H1 (cell line): ENCODE measurements around the gene LHX2. TPM values are rescaled to one million over a fixed set of nuclear protein-coding genes. Genes with fewer than 3 reads are reported as not detected.

ENCODE experiments used
- CTCF ChIA-PET: fragments of 300-600 bp; sonication (Branson Sonifier 250); formaldehyde crosslinking; loops from one replicate; lab custom pipeline; 2021; ENCODE audit not compliant: partially characterized antibody; lab: Charles Lee
- POLR2A ChIA-PET: fragments of 300-600 bp; sonication (Branson Sonifier 250); formaldehyde crosslinking; loops from one replicate; lab custom pipeline; 2021; ENCODE audit warnings: inconsistent platforms; ENCODE audit not compliant: partially characterized antibody; lab: Charles Lee
- DNase-seq, 2 experiments: peaks; one replicate each; pipeline versions ENCODE4 v3.0.0 to v3.0.0-alpha.2; 2010 to 2022; ENCODE audit warnings: low spot score in 2 of 2, low read depth in 1 of 2, mixed read lengths in 1 of 2
- FAIRE-seq: peaks from 2 replicates; lab custom pipeline; 2011; peaks lifted over from hg19 to GRCh38; lab: Jason Lieb, UNC
- H2AFZ ChIP-seq: 2 replicates; pipeline ENCODE4 v1.8.1; 2012; ENCODE audit warnings: low read length, inconsistent platforms
- H2AK5ac ChIP-seq: 2 replicates; pipeline ENCODE4 v1.6.1; 2013; ENCODE audit warnings: low read depth, low read length
- H2BK120ac ChIP-seq: replicated peaks from 2 replicates; pipeline ENCODE3; 2013; ENCODE audit warnings: low read depth, low read length, inconsistent platforms
- H2BK12ac ChIP-seq: 2 replicates; pipeline ENCODE4 v1.6.1; 2013; ENCODE audit warnings: low read depth, low read length
- H2BK15ac ChIP-seq: 2 replicates; pipeline ENCODE4 v1.6.1; 2013; ENCODE audit warnings: low read length
- H2BK20ac ChIP-seq: 2 replicates; pipeline ENCODE4 v1.6.1; 2013; ENCODE audit warnings: low read length
- H2BK5ac ChIP-seq: 2 replicates; pipeline ENCODE4 v1.6.1; 2013; ENCODE audit warnings: low read depth, low read length
- H3K14ac ChIP-seq: 2 replicates; pipeline ENCODE4 v1.6.1; 2013; ENCODE audit warnings: inconsistent platforms; ENCODE audit not compliant: insufficient read length
- H3K18ac ChIP-seq: 2 replicates; pipeline ENCODE4 v1.6.1; 2013; ENCODE audit warnings: low read length; ENCODE audit errors: extremely low read depth
- H3K23ac ChIP-seq: 2 replicates; pipeline ENCODE4 v1.6.1; 2013; ENCODE audit warnings: inconsistent platforms; ENCODE audit not compliant: insufficient read length
- H3K23me2 ChIP-seq: 2 replicates; pipeline ENCODE4 v1.6.1; 2013; ENCODE audit warnings: low read depth, low read length
- H3K27ac ChIP-seq: 2 replicates; pipeline ENCODE4 v1.6.1; 2011; ENCODE audit warnings: low read depth, low read length, inconsistent platforms
- H3K27me3 ChIP-seq, 4 experiments: replicated peaks in 1 of 4; 1 replicate in 1 of 4; 2 replicates in 3 of 4; pipeline versions ENCODE4 v1.6.1 to v1.8.1; 2011 to 2013; ENCODE audit warnings: low read length in 3 of 4, mild to moderate bottlenecking in 3 of 4, inconsistent platforms in 2 of 4, mixed read lengths in 2 of 4, moderate library complexity in 1 of 4; ENCODE audit not compliant: control insufficient read depth in 3 of 4, insufficient read depth in 3 of 4; ENCODE audit errors: extremely low read depth in 1 of 4
- H3K36me3 ChIP-seq, 4 experiments: 2 replicates each; pipeline versions ENCODE4 v1.6.1 to v1.8.1; 2011 to 2013; ENCODE audit warnings: mild to moderate bottlenecking in 4 of 4, low read length in 3 of 4, moderate library complexity in 2 of 4, control low read depth in 1 of 4, inconsistent platforms in 1 of 4; ENCODE audit not compliant: insufficient read depth in 4 of 4, control insufficient read depth in 2 of 4
- H3K4ac ChIP-seq: replicated peaks from 2 replicates; pipeline ENCODE3; 2013; ENCODE audit warnings: low read length, low read depth, mixed read lengths, inconsistent platforms; ENCODE audit not compliant: insufficient read length
- H3K4me1 ChIP-seq, 4 experiments: replicated peaks in 1 of 4; 1 replicate in 1 of 4; 2 replicates in 3 of 4; pipeline versions ENCODE4 v1.6.1 to v1.8.1; 2011 to 2013; ENCODE audit warnings: low read length in 3 of 4, inconsistent platforms in 2 of 4, mixed read lengths in 1 of 4; ENCODE audit not compliant: insufficient read depth in 4 of 4, control insufficient read depth in 3 of 4
- H3K4me2 ChIP-seq, 2 experiments: 2 replicates each; pipeline versions ENCODE4 v1.6.1 to v1.8.1; 2011 to 2013; ENCODE audit warnings: low read depth in 2 of 2, low read length in 2 of 2, control low read depth in 1 of 2, inconsistent platforms in 1 of 2, mild to moderate bottlenecking in 1 of 2; ENCODE audit not compliant: insufficient read depth in 1 of 2
- H3K4me3 ChIP-seq, 4 experiments: fragments of 200-600, 300-600 bp in 1 of 4; sonication (generic), shearing (Covaris generic), sonication (Bioruptor Twin) in 1 of 4; 2 replicates each; pipeline versions ENCODE4 v1.5.1 to v1.8.1; 2011 to 2016; ENCODE audit warnings: low read length in 4 of 4, low read depth in 3 of 4, control low read depth in 2 of 4, inconsistent platforms in 2 of 4, mild to moderate bottlenecking in 2 of 4, mixed read lengths in 1 of 4, moderate library complexity in 1 of 4; ENCODE audit not compliant: insufficient read depth in 2 of 4; ENCODE audit errors: extremely low read depth in 1 of 4
- H3K56ac ChIP-seq: replicated peaks from 2 replicates; pipeline ENCODE3; 2013; ENCODE audit warnings: low read depth, mild to moderate bottlenecking, mixed read lengths, low read length, inconsistent platforms; ENCODE audit not compliant: insufficient read length
- H3K79me1 ChIP-seq: 2 replicates; pipeline ENCODE4 v1.6.1; 2013; ENCODE audit warnings: low read depth, low read length, control low read depth
- H3K79me2 ChIP-seq, 2 experiments: 2 replicates each; pipeline versions ENCODE4 v1.6.1 to v1.8.1; 2012 to 2013; ENCODE audit warnings: low read length in 2 of 2, mild to moderate bottlenecking in 2 of 2, inconsistent platforms in 1 of 2; ENCODE audit not compliant: insufficient read depth in 2 of 2, control insufficient read depth in 1 of 2
- H3K9ac ChIP-seq, 4 experiments: replicated peaks in 1 of 4; 1 replicate in 1 of 4; 2 replicates in 3 of 4; pipeline versions ENCODE4 v1.6.1 to v1.8.1; 2011 to 2013; ENCODE audit warnings: low read depth in 3 of 4, low read length in 3 of 4, control low read depth in 2 of 4, mild to moderate bottlenecking in 2 of 4, moderate library complexity in 2 of 4, inconsistent platforms in 1 of 4; ENCODE audit errors: extremely low read depth in 1 of 4
- H3K9me3 ChIP-seq, 2 experiments: 2 replicates each; pipeline versions ENCODE4 v1.6.1 to v1.8.1; 2012 to 2013; ENCODE audit warnings: mild to moderate bottlenecking in 2 of 2, moderate library complexity in 2 of 2, control low read depth in 1 of 2, inconsistent platforms in 1 of 2, low read depth in 1 of 2, low read length in 1 of 2, mixed read lengths in 1 of 2; ENCODE audit not compliant: insufficient read depth in 2 of 2
- H4K20me1 ChIP-seq, 2 experiments: replicated peaks in 1 of 2; 2 replicates each; pipeline versions ENCODE3 to v1.8.1; 2011 to 2013; ENCODE audit warnings: inconsistent platforms in 2 of 2, low read length in 2 of 2, mild to moderate bottlenecking in 1 of 2; ENCODE audit not compliant: insufficient read depth in 2 of 2, control insufficient read depth in 1 of 2
- H4K5ac ChIP-seq: 2 replicates; pipeline ENCODE4 v1.6.1; 2013; ENCODE audit warnings: low read length, low read depth, mixed read lengths, inconsistent platforms; ENCODE audit not compliant: insufficient read length
- H4K8ac ChIP-seq: 2 replicates; pipeline ENCODE4 v1.8.0; 2013; ENCODE audit warnings: mild to moderate bottlenecking, moderate library complexity, low read length, inconsistent platforms; ENCODE audit not compliant: insufficient read depth; ENCODE audit errors: extremely low read depth
- H4K91ac ChIP-seq: replicated peaks from 2 replicates; pipeline ENCODE3; 2013; ENCODE audit warnings: low read length, mixed read lengths, inconsistent platforms; ENCODE audit not compliant: insufficient read length
- CREB1 ChIP-seq: IDR thresholded peaks from 2 replicates; pipeline ENCODE4 v1.6.1; 2012; ENCODE audit warnings: inconsistent platforms
- EP300 ChIP-seq, 2 experiments: IDR thresholded peaks; 1 replicate in 1 of 2; 2 replicates in 1 of 2; pipeline ENCODE4 v1.6.1; 2011 to 2012; ENCODE audit warnings: low read depth in 2 of 2, low read length in 2 of 2, mild to moderate bottlenecking in 2 of 2, borderline replicate concordance in 1 of 2, inconsistent platforms in 1 of 2, moderate library complexity in 1 of 2
- FOSL1 ChIP-seq: IDR thresholded peaks from 2 replicates; pipeline ENCODE4 v1.6.1; 2011; ENCODE audit warnings: mild to moderate bottlenecking, low read depth, low read length, moderate library complexity; ENCODE audit not compliant: insufficient read depth
- KDM5A ChIP-seq: fragments of 200-600 bp; IDR thresholded peaks from 2 replicates; pipeline ENCODE4 v1.7.1; 2012; ENCODE audit warnings: mild to moderate bottlenecking, low read length, inconsistent platforms, mixed read lengths
- MAFK ChIP-seq: IDR thresholded peaks from 2 replicates; pipeline ENCODE4 v1.6.1; 2012; ENCODE audit warnings: low read depth, mild to moderate bottlenecking, improper control_type of control experiment, low read length
- PHF8 ChIP-seq: fragments of 200-600 bp; sonication (generic); conservative IDR thresholded peaks from 2 replicates; pipeline ENCODE4 v1.7.1; 2012; ENCODE audit warnings: low read depth, mild to moderate bottlenecking, inconsistent platforms, low read length, moderate library complexity
- RAD21 ChIP-seq, 2 experiments: IDR thresholded peaks in 1 of 2; conservative IDR thresholded peaks in 1 of 2; 2 replicates each; pipeline ENCODE4 v1.6.1; 2011; ENCODE audit warnings: low read depth in 2 of 2, low read length in 2 of 2, improper control_type of control experiment in 1 of 2, inconsistent platforms in 1 of 2, mild to moderate bottlenecking in 1 of 2, moderate library complexity in 1 of 2
- SIRT6 ChIP-seq: IDR thresholded peaks from one replicate; pipeline ENCODE4 v1.7.1; 2012; ENCODE audit warnings: low read length, inconsistent platforms
- SIX5 ChIP-seq: IDR thresholded peaks from 2 replicates; pipeline ENCODE4 v1.6.1; 2011; ENCODE audit warnings: mild to moderate bottlenecking, low read depth, low read length
- TAF7 ChIP-seq: optimal IDR thresholded peaks from 2 replicates; pipeline ENCODE3; 2011; ENCODE audit warnings: low read depth, mild to moderate bottlenecking, inconsistent platforms, low read length, moderate library complexity, borderline replicate concordance
- TCF12 ChIP-seq: IDR thresholded peaks from 2 replicates; pipeline ENCODE4 v1.6.1; 2011; ENCODE audit warnings: low read depth, mild to moderate bottlenecking, low read length
- whole genome bisulfite sequencing, 2 experiments: shearing (Covaris generic) in 1 of 2; methylation state at CpG; one replicate each; pipeline versions ENCODE4 v1.1.6 to v1.1.7; 2013 to 2015; ENCODE audit warnings: low lambda C conversion rate in 2 of 2, mixed read lengths in 2 of 2, inconsistent platforms in 1 of 2, low coverage in 1 of 2, missing lambda C conversion rate in 1 of 2; ENCODE audit not compliant: insufficient replicate concordance in 2 of 2, insufficient coverage in 1 of 2, insufficient read length in 1 of 2; ENCODE audit errors: extremely low coverage in 1 of 2, missing lambda C conversion rate in 1 of 2; 5-methylcytosine and 5-hydroxymethylcytosine counted together
- polyA plus RNA-seq, 7 experiments: library from polyadenylated mRNA; depleted of rRNA in 3 of 7; stranded (reverse) in 5 of 7; unstranded in 2 of 7; fragments of >200 nt in 5 of 7; fragments of 200-250 nt in 2 of 7; gene quantifications; 1 replicate in 5 of 7; 2 replicates in 1 of 7; 4 replicates in 1 of 7; pipeline versions ENCODE4 v1.2.1 to v1.2.3, GENCODE V29; 2011 to 2013; ENCODE audit warnings: missing spikeins in 2 of 7, mixed read lengths in 2 of 7
- total RNA-seq: library from RNA; stranded (reverse); fragmentation: NEBNext Ultra II Directional; extraction: Animal tissue kit (Norgen Biotek cat#: 25700); gene quantifications from 2 replicates; pipeline ENCODE4 v1.2.1, GENCODE V29; 2021
- TF ChIP-seq, protein P1 (sequence below): IDR thresholded peaks from 2 replicates; pipeline ENCODE4 v1.6.1; 2011; ENCODE audit warnings: low read depth, mild to moderate bottlenecking, low read length; ENCODE audit not compliant: insufficient read depth
- TF ChIP-seq, protein P2 (sequence below): IDR thresholded peaks from 2 replicates; pipeline ENCODE4 v1.6.1; 2012; ENCODE audit warnings: inconsistent platforms

The LHX2 gene
- total and polyA plus RNA-seq, 2 of the 8 experiments (the other 6 are each of a cell fraction or from before 2014, with no cell fraction given): 0.11 to 0.86 TPM

DNA sequence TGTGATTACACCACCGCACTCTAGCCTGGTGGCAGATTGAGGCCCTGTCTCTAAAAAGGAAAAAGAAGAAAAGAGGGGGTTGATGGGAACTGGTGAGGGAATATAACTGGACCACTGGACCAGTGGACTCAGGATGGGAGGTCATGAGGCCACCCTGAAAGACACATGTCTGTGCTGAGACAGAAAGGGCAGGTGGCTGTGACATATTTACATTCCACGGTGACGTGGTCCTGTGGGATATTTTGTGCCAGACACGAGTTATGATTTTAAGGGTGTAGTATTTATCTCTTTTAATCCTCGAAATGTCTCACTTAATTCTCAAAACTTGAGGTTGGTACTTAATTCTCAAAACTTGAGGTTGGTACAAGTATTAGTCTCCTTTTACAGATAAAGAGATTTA lies 32.9 kb downstream of the LHX2 start:
- CTCF ChIA-PET: interaction anchor here (0.6 kb wide), 2 partner anchors 83 to 151 kb away, joined by 3 read pairs; no protein-coding TSS in a partner anchor
- no peak for TF ChIP-seq EP300 (IDR thresholded peaks at IDR 0.05; ENCODE audit: borderline replicate concordance in 1 of 2, low read depth in 2 of 2, low read length in 2 of 2)
- no peak for TF ChIP-seq SIRT6
- no peak for TF ChIP-seq CREB1
- no peak for TF ChIP-seq TCF12
- TF ChIP-seq MAFK: no peak
- TF ChIP-seq FOSL1: no peak
- no peak for TF ChIP-seq KDM5A
- no peak for TF ChIP-seq TAF7
- no peak for TF ChIP-seq RAD21 (IDR thresholded peaks at IDR 0.05 in 1 of 2, conservative IDR thresholded peaks at IDR 0.05 in 1 of 2; ENCODE audit: low read depth in 2 of 2, low read length in 2 of 2)
- TF ChIP-seq PHF8: no peak
- TF ChIP-seq, protein P1, sequence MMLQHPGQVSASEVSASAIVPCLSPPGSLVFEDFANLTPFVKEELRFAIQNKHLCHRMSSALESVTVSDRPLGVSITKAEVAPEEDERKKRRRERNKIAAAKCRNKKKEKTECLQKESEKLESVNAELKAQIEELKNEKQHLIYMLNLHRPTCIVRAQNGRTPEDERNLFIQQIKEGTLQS: no peak
- TF ChIP-seq, protein P2, sequence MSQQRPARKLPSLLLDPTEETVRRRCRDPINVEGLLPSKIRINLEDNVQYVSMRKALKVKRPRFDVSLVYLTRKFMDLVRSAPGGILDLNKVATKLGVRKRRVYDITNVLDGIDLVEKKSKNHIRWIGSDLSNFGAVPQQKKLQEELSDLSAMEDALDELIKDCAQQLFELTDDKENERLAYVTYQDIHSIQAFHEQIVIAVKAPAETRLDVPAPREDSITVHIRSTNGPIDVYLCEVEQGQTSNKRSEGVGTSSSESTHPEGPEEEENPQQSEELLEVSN: no peak
- TF ChIP-seq SIX5: no peak

More for the DNA sequence above, 32.9 kb downstream of the LHX2 start:
- no peak overlapping the region for H2AK5ac ChIP-seq
- no peak overlapping the region for H2BK12ac ChIP-seq
- H3K9ac ChIP-seq: no peak overlapping the region
- no peak overlapping the region; a peak in 1 of 4 replicates for H3K4me2 ChIP-seq
- H3K27ac ChIP-seq: no peak overlapping the region
- no peak overlapping the region for H2BK15ac ChIP-seq
- no peak overlapping the region for H3K23ac ChIP-seq
- H3K4ac ChIP-seq: no peak overlapping the region
- no peak overlapping the region for H4K91ac ChIP-seq
- no peak overlapping the region for H3K18ac ChIP-seq
- 83% methylated on average over 5 of the region's 5 CpGs; no CpG with 5 or more reads in 1 of the 2 experiments for WGBS, 2 experiments
- no peak overlapping the region for H4K8ac ChIP-seq
- H3K4me3 ChIP-seq: no peak overlapping the region
- H3K56ac ChIP-seq: no peak overlapping the region
- no peak for FAIRE-seq
- no peaks in the 10 kb centered on the region for H3K79me2 ChIP-seq
- no peak overlapping the region for H4K5ac ChIP-seq
- no peaks in the 10 kb centered on the region for H3K79me1 ChIP-seq
- POLR2A ChIA-PET: no interaction called here
- no peaks in the 10 kb centered on the region for H3K36me3 ChIP-seq
- peaks cover 12 to 49% (median 43%) of the 10 kb centered on the region in 4 experiments for H3K27me3 ChIP-seq
- H3K23me2 ChIP-seq: peaks cover 7% of the 10 kb centered on the region; the same call in 1 of the 2 replicates
- no peak overlapping the region for H3K14ac ChIP-seq
- H3K4me1 ChIP-seq: peaks cover 0 to 3% (median 3%) of the 10 kb centered on the region in 4 experiments; a peak in 1 of 7 replicates
- no peaks in the 10 kb centered on the region for H3K9me3 ChIP-seq
- no peak overlapping the region for H2AFZ ChIP-seq
- no peak for DNase-seq
- H4K20me1 ChIP-seq: peaks cover 0 to 2% of the 10 kb centered on the region in 2 experiments
- H2BK5ac ChIP-seq: no peak overlapping the region
- no peak overlapping the region for H2BK20ac ChIP-seq
- H2BK120ac ChIP-seq: no peak overlapping the region
